RWPE2 (cell line): ENCODE measurements around the gene PROCA1.

Source experiments
- ATAC-seq: fragments of 200-7000 bp; cut with Tn5 transposase; 3 replicates; pipeline ENCODE4 v1.9.1; 2021; ENCODE audit warnings: low read depth
- DNase-seq: peaks from one replicate; pipeline ENCODE4 v3.0.0-alpha.2; 2020; ENCODE audit warnings: low spot score
- H3K27ac ChIP-seq: fragments of 450-650 bp; 2 replicates; pipeline ENCODE4 v1.5.1; 2017; ENCODE audit warnings: mild to moderate bottlenecking; ENCODE audit not compliant: poor library complexity, severe bottlenecking
- H3K27me3 ChIP-seq: fragments of 250-450 bp; sonication (Bioruptor Pico); 2 replicates; pipeline ENCODE4 v1.5.1; 2021; ENCODE audit warnings: mild to moderate bottlenecking, moderate library complexity; ENCODE audit not compliant: insufficient read depth, poor library complexity, severe bottlenecking
- H3K36me3 ChIP-seq: fragments of 250-450 bp; sonication (Bioruptor Pico); 2 replicates; pipeline ENCODE4 v1.5.1; 2020; ENCODE audit warnings: low read depth, mild to moderate bottlenecking, moderate library complexity
- H3K4me1 ChIP-seq: fragments of 250-450 bp; sonication (Bioruptor Pico); 2 replicates; pipeline ENCODE4 v1.5.1; 2021; ENCODE audit warnings: mild to moderate bottlenecking, moderate library complexity; ENCODE audit not compliant: insufficient read depth, poor library complexity, severe bottlenecking
- H3K4me3 ChIP-seq: fragments of 250-450 bp; sonication (Bioruptor Pico); 2 replicates; pipeline ENCODE4 v1.5.1; 2021; ENCODE audit warnings: mild to moderate bottlenecking, moderate library complexity; ENCODE audit not compliant: severe bottlenecking
- H3K9me3 ChIP-seq: fragments of 250-450 bp; sonication (Bioruptor Pico); 2 replicates; pipeline ENCODE4 v1.5.1; 2021; ENCODE audit warnings: mild to moderate bottlenecking, moderate library complexity; ENCODE audit not compliant: severe bottlenecking
- TF ChIP-seq, protein P1 (sequence below): fragments of 450-650 bp; IDR thresholded peaks from one replicate; pipeline ENCODE4 v1.5.1; 2017; ENCODE audit warnings: mild to moderate bottlenecking, moderate library complexity; ENCODE audit not compliant: poor library complexity, severe bottlenecking

Gene PROCA1

DNA sequence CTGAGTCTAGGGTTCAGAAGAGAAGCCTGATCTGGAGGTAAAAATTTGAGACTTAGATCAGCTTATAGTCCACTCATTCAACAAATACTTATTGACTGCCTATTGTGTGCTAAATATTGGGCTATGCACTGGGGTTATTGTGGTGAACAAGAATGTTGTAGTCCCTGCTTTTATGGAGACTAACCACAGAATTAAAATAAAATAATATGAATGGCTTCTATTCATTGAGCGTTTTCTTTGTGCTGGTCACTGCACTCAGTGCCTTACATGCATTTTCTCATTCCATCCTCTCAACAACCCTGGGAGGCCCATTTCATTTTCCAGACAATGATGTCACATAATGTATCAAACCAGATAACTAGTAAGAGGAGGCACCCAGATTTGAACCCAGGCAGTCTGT is 21.7 kb upstream of the PROCA1 start:
- DNase-seq (no peak), ATAC-seq (no peak)
- TF ChIP-seq, protein P1, sequence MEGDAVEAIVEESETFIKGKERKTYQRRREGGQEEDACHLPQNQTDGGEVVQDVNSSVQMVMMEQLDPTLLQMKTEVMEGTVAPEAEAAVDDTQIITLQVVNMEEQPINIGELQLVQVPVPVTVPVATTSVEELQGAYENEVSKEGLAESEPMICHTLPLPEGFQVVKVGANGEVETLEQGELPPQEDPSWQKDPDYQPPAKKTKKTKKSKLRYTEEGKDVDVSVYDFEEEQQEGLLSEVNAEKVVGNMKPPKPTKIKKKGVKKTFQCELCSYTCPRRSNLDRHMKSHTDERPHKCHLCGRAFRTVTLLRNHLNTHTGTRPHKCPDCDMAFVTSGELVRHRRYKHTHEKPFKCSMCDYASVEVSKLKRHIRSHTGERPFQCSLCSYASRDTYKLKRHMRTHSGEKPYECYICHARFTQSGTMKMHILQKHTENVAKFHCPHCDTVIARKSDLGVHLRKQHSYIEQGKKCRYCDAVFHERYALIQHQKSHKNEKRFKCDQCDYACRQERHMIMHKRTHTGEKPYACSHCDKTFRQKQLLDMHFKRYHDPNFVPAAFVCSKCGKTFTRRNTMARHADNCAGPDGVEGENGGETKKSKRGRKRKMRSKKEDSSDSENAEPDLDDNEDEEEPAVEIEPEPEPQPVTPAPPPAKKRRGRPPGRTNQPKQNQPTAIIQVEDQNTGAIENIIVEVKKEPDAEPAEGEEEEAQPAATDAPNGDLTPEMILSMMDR, result no peak
- Histone ChIP-seq H3K4me1 (peaks cover 3% of the 10 kb centered on the region), H3K9me3 (no peaks in the 10 kb centered on the region), H3K4me3 (no peak overlapping the region), H3K36me3 (no peaks in the 10 kb centered on the region), H3K27me3 (no peaks in the 10 kb centered on the region), H3K27ac (no peak overlapping the region)

DNA sequence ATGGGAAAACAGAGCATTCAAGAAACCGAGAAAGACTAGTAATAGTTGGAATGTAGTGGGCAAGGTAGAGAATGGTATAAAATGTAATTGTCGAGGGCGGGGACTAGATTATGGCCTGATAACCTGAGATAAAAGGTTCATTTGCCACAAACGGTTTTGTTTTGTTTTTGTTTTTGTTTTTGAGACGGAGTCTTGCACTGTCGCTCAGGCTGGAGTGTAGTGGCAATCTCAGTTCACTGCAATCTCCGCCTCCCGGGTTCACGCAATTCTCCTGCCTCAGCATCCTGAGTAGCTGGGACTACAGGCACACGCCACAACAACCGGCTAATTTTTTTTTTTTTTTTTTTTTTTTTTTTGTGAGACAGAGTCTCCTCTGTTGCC is 18.3 kb upstream of the PROCA1 start:
- Histone ChIP-seq H3K36me3 (peaks cover 2% of the 10 kb centered on the region), H3K27me3 (no peaks in the 10 kb centered on the region), H3K27ac (peak overlapping the region; percentile 92), H3K4me3 (no peak overlapping the region), H3K9me3 (no peaks in the 10 kb centered on the region), H3K4me1 (peaks cover 8% of the 10 kb centered on the region)
- DNase-seq, result no peak
- TF ChIP-seq, protein P1, result no peak
- ATAC-seq, result no peak

DNA sequence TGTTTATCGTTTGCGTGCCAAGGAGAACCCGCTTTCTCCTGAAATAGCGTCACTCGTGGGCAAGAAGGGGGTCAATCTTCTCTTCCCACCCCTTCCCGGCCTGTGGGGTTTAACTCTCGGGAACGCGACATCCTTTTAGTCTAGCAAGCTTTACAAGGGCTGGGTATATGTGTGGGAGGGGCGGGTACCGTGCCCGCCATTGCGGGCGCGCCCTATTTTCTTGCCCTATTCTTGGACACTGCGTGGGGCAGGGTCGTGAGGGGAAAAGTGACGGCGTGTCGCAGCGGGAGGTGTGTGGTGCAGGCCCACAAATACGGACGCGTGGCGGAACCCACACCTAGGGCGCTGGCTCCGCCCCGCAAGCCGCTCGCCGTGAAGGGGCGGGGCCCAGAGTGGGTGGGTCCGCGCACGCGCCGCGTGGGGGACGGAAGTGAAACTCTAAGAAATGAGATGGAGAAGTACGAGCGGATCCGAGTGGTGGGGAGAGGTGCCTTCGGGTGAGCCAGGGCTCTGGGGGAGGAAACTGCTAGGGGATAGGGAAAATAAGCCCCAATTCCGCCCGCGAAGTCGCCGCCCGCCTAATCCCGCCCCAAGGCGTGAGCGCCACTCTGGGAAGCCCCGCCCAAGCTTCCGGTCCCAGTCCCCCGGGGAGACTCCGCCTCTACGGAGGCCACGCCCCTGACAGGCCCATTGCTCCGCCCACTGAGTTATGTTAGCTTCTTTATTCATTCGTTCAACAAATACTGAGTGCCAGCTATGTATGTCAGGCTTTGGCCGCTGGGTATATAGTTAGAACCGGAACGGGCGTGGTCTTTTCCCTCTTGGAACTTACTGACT is 16.9 kb upstream of the PROCA1 start, which contains the start of gene NEK8:
NEK8 (plus strand) TSS at position 425 of the 837 bp plus-strand sequence; CDS start at position 451, 26 bp downstream.
- Histone ChIP-seq H3K4me3 (peak within 1 kb of the TSS; percentile 47), H3K27me3 (no peaks in the 10 kb centered on the region), H3K9me3 (no peaks in the 10 kb centered on the region), H3K27ac (peak within 1 kb of the TSS; percentile 92), H3K36me3 (peaks cover 16% of the 10 kb centered on the region), H3K4me1 (peaks cover 16% of the 10 kb centered on the region)
- TF ChIP-seq, protein P1, result no peak
- DNase-seq (peak; percentile 93), ATAC-seq (peak; percentile 10)

DNA sequence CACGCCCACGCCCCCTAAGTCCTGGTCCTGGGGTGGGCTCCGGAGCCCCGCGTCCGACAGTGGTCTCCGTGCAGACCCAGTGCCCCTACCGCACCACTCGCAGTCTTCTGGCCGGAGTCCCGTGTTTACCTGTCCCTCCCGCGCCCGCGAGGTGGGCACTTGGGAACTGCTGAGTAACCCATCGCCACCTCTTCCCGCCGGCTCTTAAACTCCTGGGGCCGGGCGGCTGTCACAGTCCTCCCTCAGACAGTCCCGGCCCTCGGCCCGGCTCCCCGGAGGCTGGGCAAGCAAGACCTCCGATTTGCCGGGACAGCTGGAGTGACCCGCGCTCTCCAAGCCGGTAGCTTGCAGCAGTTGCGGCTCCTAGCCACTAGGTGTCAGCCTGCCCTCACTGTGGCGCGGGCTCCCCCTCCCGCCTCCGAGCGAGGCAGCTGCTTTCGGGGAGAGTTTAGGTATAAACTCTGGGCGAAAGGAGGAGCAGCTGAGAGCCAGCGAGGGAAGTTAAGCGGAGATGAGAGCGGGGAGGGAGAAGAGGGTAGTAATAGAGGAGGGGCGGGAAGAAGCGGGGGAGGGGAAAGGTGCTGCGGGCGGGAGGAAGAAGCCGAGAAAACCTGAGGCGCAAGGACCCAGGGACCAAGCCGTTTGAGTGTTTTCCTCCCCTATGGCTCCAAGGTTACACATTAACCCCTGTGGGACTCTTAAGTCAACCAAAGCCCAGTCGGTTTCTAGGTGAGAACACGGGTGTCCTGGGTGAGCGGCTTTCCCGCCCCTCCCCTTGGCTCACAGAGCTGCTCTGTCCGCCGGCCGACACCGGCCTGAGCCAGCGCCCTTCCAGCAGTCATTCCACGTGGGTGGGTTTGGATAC is 15.2 kb upstream of the PROCA1 start:
- DNase-seq (peak; percentile 91), ATAC-seq (peak; percentile 45)
- no peaks in the 10 kb centered on the region for H3K27me3 ChIP-seq
- peaks cover 24% of the 10 kb centered on the region for H3K4me1 ChIP-seq
- TF ChIP-seq, protein P1, result peak; percentile 99
- H3K9me3 ChIP-seq, result no peaks in the 10 kb centered on the region
- peaks cover 33% of the 10 kb centered on the region for H3K36me3 ChIP-seq
- peak overlapping the region; percentile 92 for H3K27ac ChIP-seq
- H3K4me3 ChIP-seq, result peak overlapping the region; percentile 47
